Panc1 (cell line): ENCODE measurements around the gene GFRA1. TPM values are rescaled to one million over a fixed set of nuclear protein-coding genes. Genes with fewer than 3 reads are reported as not detected.

ENCODE experiments used
- ATAC-seq: fragments of 200-7000 bp; cut with Tn5 transposase; 2 replicates; pipeline ENCODE4 v1.9.1; 2020; ENCODE audit warnings: mild to moderate bottlenecking, moderate library complexity
- BruUV-seq: library from RNA; stranded (reverse); fragments of 400-500 nt; replicated peaks from 2 replicates; lab custom pipeline; 2021; lab: Mats Ljungman, UMichigan
- CTCF ChIA-PET: fragments of 300-600 bp; sonication (Branson Sonifier 250); formaldehyde crosslinking; loops from one replicate; lab custom pipeline; 2022; ENCODE audit warnings: antibody characterized with exemption; lab: Charles Lee
- POLR2A ChIA-PET: fragments of 300-600 bp; sonication (Branson Sonifier 250); formaldehyde crosslinking; loops from one replicate; lab custom pipeline; 2022; ENCODE audit warnings: antibody characterized with exemption; lab: Charles Lee
- DNase-seq: peaks from one replicate; pipeline ENCODE4 v3.0.0-alpha.2; 2010; ENCODE audit warnings: low read depth, low spot score
- H3K27ac ChIP-seq: 2 replicates; pipeline ENCODE4 v1.5.1; 2011; ENCODE audit warnings: mild to moderate bottlenecking, low read length, inconsistent platforms
- H3K27me3 ChIP-seq: fragments of 200-500 bp; sonication (Bioruptor generic); 2 replicates; pipeline ENCODE4 v1.6.0; 2014; ENCODE audit warnings: low read length, inconsistent platforms; ENCODE audit not compliant: control insufficient read depth, insufficient read depth
- H3K36me3 ChIP-seq: fragments of 200-500 bp; sonication (Bioruptor generic); 2 replicates; pipeline ENCODE4 v1.5.1; 2014; ENCODE audit warnings: inconsistent platforms, mild to moderate bottlenecking, low read length, moderate library complexity; ENCODE audit not compliant: control insufficient read depth, insufficient read depth
- H3K4me1 ChIP-seq: 2 replicates; pipeline ENCODE4 v1.5.1; 2011; ENCODE audit warnings: inconsistent platforms, mild to moderate bottlenecking, low read length, moderate library complexity; ENCODE audit not compliant: control insufficient read depth, insufficient read depth
- H3K4me3 ChIP-seq, 2 experiments: 2 replicates each; pipeline ENCODE4 v1.5.1; 2011 to 2012; ENCODE audit warnings: low read depth in 2 of 2, low read length in 2 of 2, mild to moderate bottlenecking in 2 of 2, inconsistent platforms in 1 of 2, moderate library complexity in 1 of 2
- H3K9me3 ChIP-seq: fragments of 200-500 bp; sonication (Bioruptor generic); 2 replicates; pipeline ENCODE4 v1.5.1; 2014; ENCODE audit warnings: low read depth, mild to moderate bottlenecking, inconsistent platforms, low read length, moderate library complexity; ENCODE audit not compliant: control insufficient read depth, insufficient read depth
- POLR2AphosphoS5 ChIP-seq: IDR thresholded peaks from 2 replicates; pipeline ENCODE4 v1.6.1; 2012; ENCODE audit warnings: mild to moderate bottlenecking, low read depth, low read length, moderate library complexity
- SIN3A ChIP-seq: IDR thresholded peaks from 2 replicates; pipeline ENCODE4 v1.6.1; 2012; ENCODE audit warnings: low read depth, mild to moderate bottlenecking, low read length, moderate library complexity, borderline replicate concordance; ENCODE audit not compliant: insufficient read depth
- TCF7L2 ChIP-seq: IDR thresholded peaks from 2 replicates; pipeline ENCODE4 v1.6.1; 2011; ENCODE audit warnings: mild to moderate bottlenecking, low read depth, low read length, inconsistent platforms
- in situ Hi-C: cut with HindIII; loops from 2 replicates; pipeline ENCODE4 v1.10.0; 2016; ENCODE audit warnings: low sequenced_read_pairs, low pct_unique_long_range_greater_than_20kb
- intact Hi-C: fragments of 100-400 bp; cut with micrococcal nuclease; formaldehyde crosslinking; loops from one replicate; pipeline ENCODE4 v1.10.0; 2022; ENCODE audit not compliant: unreplicated experiment
- total RNA-seq: library from RNA; stranded (reverse); gene quantifications from one replicate; pipeline ENCODE4 v1.2.1, GENCODE V29; 2021; ENCODE audit not compliant: unreplicated experiment
- TF ChIP-seq, protein P1 (sequence below), 2 experiments: IDR thresholded peaks; 2 replicates each; pipeline ENCODE4 v1.6.1; 2011 to 2012; ENCODE audit warnings: low read depth in 2 of 2, control low read depth in 1 of 2, low read length in 1 of 2, mild to moderate bottlenecking in 1 of 2, moderate library complexity in 1 of 2; ENCODE audit not compliant: insufficient read depth in 1 of 2
- TF ChIP-seq, protein P2 (sequence below): fragments of 450-650 bp; IDR thresholded peaks from 2 replicates; pipeline ENCODE4 v1.5.1; 2017; ENCODE audit warnings: mild to moderate bottlenecking

GFRA1 gene
- total RNA-seq, 1 experiment from 2014 or later, result 0.10 TPM

DNA sequence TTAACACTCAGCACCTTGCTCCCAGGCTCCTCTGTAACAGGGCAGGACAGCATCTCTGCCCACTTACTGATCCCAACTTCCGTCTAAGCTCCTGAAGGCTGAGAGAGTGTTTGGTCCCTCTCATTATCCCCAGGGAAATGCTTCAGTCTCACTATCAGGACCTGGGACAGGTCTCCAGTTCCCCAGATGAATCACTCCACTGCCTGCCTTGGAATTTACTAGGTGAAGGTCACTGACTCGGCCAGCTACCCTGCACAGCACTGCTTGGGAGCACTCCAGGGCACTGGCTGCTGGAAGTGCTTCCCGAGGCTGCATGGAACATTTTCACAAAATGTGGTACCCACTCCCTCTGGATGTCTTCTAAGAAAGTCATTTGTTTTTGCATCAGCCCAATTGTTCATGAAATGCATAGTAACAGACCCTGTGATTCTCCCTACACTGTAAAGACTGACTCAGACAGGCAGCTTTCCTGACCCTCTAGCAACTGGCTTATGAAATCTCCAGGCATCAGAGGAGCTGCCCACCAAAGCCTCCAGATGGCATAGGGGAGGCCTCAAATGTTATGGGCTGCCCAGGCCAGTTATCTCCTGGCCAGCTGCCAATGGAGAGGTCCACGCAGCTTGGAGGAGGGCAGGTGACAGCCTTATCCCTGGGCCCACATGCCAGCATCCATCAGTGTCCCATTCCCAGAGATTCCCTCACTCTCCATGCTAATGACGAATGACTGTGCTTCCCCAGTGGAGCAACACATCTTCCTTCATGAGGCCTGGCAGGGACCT lies 89.1 kb downstream of the GFRA1 start:
- intact Hi-C loops, result no loop called here
- ATAC-seq (no peak), DNase-seq (no peak)
- Histone ChIP-seq H3K4me1 (no peaks in the 10 kb centered on the region), H3K27ac (no peak overlapping the region), H3K27me3 (no peaks in the 10 kb centered on the region), H3K9me3 (no peaks in the 10 kb centered on the region), H3K4me3 (no peak overlapping the region), H3K36me3 (no peaks in the 10 kb centered on the region)
- in situ Hi-C loops, result no loop called here
- no TSS peak for BruUV-seq
- no peak for TF ChIP-seq TCF7L2
- TF ChIP-seq, protein P1, sequence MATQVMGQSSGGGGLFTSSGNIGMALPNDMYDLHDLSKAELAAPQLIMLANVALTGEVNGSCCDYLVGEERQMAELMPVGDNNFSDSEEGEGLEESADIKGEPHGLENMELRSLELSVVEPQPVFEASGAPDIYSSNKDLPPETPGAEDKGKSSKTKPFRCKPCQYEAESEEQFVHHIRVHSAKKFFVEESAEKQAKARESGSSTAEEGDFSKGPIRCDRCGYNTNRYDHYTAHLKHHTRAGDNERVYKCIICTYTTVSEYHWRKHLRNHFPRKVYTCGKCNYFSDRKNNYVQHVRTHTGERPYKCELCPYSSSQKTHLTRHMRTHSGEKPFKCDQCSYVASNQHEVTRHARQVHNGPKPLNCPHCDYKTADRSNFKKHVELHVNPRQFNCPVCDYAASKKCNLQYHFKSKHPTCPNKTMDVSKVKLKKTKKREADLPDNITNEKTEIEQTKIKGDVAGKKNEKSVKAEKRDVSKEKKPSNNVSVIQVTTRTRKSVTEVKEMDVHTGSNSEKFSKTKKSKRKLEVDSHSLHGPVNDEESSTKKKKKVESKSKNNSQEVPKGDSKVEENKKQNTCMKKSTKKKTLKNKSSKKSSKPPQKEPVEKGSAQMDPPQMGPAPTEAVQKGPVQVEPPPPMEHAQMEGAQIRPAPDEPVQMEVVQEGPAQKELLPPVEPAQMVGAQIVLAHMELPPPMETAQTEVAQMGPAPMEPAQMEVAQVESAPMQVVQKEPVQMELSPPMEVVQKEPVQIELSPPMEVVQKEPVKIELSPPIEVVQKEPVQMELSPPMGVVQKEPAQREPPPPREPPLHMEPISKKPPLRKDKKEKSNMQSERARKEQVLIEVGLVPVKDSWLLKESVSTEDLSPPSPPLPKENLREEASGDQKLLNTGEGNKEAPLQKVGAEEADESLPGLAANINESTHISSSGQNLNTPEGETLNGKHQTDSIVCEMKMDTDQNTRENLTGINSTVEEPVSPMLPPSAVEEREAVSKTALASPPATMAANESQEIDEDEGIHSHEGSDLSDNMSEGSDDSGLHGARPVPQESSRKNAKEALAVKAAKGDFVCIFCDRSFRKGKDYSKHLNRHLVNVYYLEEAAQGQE (IDR thresholded peaks at IDR 0.05; ENCODE audit: insufficient read depth in 1 of 2, low read depth in 2 of 2, low read length in 1 of 2), result peak; percentile 64 to 84
- TF ChIP-seq POLR2AphosphoS5, result no peak
- ChIA-PET POLR2A (interaction anchor here (0.6 kb wide), 1 partner anchor 119 kb away, joined by 3 read pairs; no protein-coding TSS in a partner anchor), CTCF (no interaction called here)

DNA sequence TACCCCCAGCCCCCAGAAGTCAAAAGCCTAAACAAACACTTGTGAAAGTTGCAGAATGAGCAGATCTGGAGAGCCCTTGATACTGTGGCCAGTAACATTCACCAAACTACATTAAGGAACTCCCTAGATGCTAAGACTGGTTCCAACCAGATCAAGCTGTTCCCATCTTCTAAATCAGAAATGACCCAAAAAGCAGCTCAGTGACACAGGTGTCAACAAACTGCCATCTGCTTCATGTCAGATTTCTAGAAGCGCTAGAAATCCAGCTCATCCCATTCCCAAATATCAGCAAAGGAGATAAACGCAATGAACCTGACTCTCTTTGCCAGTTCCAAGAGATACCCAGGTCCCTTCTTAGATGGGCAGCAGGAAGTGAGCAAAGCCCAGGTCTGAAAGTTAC lies 90.6 kb downstream of the GFRA1 start:
- H3K4me3 ChIP-seq, result no peak overlapping the region
- H3K36me3 ChIP-seq, result no peaks in the 10 kb centered on the region
- no peaks in the 10 kb centered on the region for H3K9me3 ChIP-seq
- TF ChIP-seq SIN3A, result no peak
- no peak for TF ChIP-seq TCF7L2
- H3K27ac ChIP-seq, result no peak overlapping the region
- in situ Hi-C loops, result no loop called here
- no TSS peak for BruUV-seq
- no peak for ATAC-seq
- POLR2A ChIA-PET, result no interaction called here
- no peaks in the 10 kb centered on the region for H3K4me1 ChIP-seq
- intact Hi-C loops, result no loop called here
- CTCF ChIA-PET, result no interaction called here
- DNase-seq, result no peak
- no peaks in the 10 kb centered on the region for H3K27me3 ChIP-seq

DNA sequence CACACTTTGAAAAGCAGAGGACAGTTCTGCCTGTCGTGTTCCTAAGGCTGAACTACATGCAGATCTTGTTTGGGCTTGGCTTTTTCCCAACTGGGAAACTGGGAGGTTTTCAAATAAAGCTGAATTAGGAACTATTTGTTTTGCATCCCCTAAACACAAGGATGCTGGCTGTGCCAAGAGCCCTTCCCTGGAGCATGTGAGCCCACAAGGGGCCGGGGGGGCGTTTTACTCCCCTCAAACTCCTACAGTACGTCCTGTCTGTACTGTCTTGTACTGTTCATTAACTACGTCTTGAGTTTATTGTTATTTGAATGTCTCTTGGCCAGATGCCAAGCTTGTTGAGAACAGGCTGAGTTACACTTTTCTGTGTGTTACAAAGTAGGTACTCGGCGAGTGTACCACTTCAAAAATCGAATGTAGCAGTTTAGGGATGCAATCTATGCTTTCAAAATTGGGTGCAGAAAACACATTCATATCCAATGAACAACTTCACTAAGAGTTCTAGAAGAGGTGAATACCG lies 94.9 kb downstream of the GFRA1 start:
- Histone ChIP-seq H3K27me3 (no peaks in the 10 kb centered on the region), H3K4me3 (no peak overlapping the region), H3K27ac (no peak overlapping the region), H3K4me1 (no peaks in the 10 kb centered on the region), H3K36me3 (no peaks in the 10 kb centered on the region), H3K9me3 (no peaks in the 10 kb centered on the region)
- DNase-seq (no peak), ATAC-seq (no peak)
- in situ Hi-C loops (no loop called here), intact Hi-C loops (no loop called here)
- BruUV-seq, result no TSS peak
- TF ChIP-seq, protein P2, sequence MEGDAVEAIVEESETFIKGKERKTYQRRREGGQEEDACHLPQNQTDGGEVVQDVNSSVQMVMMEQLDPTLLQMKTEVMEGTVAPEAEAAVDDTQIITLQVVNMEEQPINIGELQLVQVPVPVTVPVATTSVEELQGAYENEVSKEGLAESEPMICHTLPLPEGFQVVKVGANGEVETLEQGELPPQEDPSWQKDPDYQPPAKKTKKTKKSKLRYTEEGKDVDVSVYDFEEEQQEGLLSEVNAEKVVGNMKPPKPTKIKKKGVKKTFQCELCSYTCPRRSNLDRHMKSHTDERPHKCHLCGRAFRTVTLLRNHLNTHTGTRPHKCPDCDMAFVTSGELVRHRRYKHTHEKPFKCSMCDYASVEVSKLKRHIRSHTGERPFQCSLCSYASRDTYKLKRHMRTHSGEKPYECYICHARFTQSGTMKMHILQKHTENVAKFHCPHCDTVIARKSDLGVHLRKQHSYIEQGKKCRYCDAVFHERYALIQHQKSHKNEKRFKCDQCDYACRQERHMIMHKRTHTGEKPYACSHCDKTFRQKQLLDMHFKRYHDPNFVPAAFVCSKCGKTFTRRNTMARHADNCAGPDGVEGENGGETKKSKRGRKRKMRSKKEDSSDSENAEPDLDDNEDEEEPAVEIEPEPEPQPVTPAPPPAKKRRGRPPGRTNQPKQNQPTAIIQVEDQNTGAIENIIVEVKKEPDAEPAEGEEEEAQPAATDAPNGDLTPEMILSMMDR, result no peak
- TF ChIP-seq TCF7L2 (no peak), SIN3A (no peak), POLR2AphosphoS5 (no peak)
- TF ChIP-seq, protein P1 (IDR thresholded peaks at IDR 0.05; ENCODE audit: insufficient read depth in 1 of 2, low read depth in 2 of 2, low read length in 1 of 2), result no peak
- ChIA-PET POLR2A (no interaction called here), CTCF (no interaction called here)
